ENCODE results near the gene CHRNA3.

DNA sequence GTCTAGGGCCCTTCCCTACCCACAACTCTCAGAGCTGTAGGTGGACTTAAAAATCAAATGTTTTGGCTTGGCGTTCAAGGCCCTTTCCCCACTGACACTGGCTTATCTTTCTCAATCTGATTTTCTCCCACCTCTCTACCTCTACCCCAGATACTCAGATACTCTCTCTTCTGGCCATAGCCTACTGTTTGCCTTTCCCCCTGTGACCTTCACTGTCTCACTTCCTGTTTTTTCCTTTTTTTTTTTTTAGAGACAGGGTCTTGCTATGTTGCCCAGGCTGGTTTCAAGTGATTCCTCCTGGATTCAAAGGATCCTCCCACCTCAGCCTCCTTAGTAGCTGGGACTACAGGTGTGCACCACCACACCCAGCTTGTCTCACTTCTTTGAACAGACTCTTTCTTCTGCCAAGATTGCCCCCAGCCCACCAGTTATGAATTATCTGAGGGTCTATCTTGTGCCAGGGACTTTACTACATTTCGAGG, 15.6 kb upstream of the CHRNA3 start:
- TF ChIP-seq EZH2phosphoT487 (IDR thresholded peaks at IDR 0.05): no peak
- TF ChIP-seq, protein P1, sequence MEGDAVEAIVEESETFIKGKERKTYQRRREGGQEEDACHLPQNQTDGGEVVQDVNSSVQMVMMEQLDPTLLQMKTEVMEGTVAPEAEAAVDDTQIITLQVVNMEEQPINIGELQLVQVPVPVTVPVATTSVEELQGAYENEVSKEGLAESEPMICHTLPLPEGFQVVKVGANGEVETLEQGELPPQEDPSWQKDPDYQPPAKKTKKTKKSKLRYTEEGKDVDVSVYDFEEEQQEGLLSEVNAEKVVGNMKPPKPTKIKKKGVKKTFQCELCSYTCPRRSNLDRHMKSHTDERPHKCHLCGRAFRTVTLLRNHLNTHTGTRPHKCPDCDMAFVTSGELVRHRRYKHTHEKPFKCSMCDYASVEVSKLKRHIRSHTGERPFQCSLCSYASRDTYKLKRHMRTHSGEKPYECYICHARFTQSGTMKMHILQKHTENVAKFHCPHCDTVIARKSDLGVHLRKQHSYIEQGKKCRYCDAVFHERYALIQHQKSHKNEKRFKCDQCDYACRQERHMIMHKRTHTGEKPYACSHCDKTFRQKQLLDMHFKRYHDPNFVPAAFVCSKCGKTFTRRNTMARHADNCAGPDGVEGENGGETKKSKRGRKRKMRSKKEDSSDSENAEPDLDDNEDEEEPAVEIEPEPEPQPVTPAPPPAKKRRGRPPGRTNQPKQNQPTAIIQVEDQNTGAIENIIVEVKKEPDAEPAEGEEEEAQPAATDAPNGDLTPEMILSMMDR (IDR thresholded peaks at IDR 0.05): no peak
- TF ChIP-seq EZH2 (IDR thresholded peaks at IDR 0.05): no peak

Data from neural progenitor cell (in vitro differentiated cells).